D721Med (cell line): ENCODE results near the gene SLC29A3.

Experiments
- DNase-seq: peaks from one replicate; pipeline ENCODE4 v3.0.0; 2011; ENCODE audit warnings: low spot score; ENCODE audit not compliant: insufficient read length
- FAIRE-seq: peaks from 2 replicates; lab custom pipeline; 2011; peaks lifted over from hg19 to GRCh38; lab: Jason Lieb, UNC
- TF ChIP-seq, protein P1 (sequence below): IDR thresholded peaks from 2 replicates; pipeline ENCODE4 v1.5.1; 2012; ENCODE audit warnings: mild to moderate bottlenecking, control low read depth; ENCODE audit not compliant: insufficient read depth; ENCODE audit errors: missing control alignments

SLC29A3 gene

DNA sequence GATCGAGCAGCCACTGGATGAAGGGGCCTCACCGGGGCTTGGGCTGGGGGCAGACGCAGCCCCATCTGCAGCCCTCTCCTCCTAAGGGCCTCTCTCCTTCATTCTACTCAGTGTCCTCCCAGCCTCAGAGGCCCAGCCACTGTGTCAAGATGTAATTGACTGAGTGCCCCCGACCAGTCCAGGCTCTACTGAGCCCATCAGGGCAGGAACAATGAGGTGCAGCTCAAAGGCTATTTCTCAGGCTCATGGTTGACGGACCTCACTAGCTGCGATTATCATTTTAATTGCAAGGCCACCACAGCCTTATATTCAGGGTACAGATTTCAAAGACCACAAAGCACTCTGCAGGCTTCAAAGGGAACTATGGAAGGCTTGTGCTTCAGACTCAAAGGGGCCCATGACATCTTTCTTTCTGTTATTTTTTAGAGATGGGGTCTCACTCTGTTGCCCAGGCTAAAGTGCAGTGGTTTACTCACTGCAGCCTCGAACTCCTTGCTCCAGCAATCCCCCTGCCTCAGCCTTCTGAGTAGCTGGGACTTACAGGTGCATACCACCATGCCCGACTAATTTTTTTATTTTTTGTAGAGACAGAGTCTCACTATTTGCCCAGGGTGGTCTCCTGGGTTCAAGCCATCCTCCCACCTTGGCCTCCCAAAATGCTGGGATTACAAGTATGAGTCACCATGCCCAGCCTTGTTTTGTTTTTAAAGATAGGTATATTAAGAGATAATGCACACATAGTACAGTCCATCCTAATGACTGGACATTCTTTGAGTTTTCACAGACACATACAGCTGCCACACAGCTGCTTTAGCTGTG lies 23.7 kb downstream of the SLC29A3 start:
- no peak for DNase-seq
- TF ChIP-seq, protein P1, sequence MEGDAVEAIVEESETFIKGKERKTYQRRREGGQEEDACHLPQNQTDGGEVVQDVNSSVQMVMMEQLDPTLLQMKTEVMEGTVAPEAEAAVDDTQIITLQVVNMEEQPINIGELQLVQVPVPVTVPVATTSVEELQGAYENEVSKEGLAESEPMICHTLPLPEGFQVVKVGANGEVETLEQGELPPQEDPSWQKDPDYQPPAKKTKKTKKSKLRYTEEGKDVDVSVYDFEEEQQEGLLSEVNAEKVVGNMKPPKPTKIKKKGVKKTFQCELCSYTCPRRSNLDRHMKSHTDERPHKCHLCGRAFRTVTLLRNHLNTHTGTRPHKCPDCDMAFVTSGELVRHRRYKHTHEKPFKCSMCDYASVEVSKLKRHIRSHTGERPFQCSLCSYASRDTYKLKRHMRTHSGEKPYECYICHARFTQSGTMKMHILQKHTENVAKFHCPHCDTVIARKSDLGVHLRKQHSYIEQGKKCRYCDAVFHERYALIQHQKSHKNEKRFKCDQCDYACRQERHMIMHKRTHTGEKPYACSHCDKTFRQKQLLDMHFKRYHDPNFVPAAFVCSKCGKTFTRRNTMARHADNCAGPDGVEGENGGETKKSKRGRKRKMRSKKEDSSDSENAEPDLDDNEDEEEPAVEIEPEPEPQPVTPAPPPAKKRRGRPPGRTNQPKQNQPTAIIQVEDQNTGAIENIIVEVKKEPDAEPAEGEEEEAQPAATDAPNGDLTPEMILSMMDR: no peak
- no peak for FAIRE-seq

DNA sequence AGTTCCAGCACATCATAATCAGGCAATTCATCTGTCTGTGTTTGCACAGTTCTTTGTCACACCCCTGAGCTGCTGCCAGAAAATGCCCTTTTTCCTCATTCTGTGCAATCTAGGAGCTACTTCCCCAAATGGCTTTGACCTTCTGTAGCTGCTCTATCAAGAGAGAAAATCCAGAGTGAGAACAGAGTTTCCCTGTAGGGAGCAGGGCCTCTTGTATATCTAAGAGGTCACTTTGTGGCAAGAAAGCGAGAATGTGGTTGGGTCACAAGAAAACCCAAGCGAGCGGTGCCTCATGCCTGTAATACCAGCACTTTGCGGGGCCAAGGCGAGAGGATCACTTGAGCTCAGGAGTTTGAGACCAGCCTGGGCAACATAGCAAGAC lies 24.3 kb downstream of the SLC29A3 start:
- TF ChIP-seq, protein P1: no peak
- no peak for DNase-seq
- FAIRE-seq: no peak

DNA sequence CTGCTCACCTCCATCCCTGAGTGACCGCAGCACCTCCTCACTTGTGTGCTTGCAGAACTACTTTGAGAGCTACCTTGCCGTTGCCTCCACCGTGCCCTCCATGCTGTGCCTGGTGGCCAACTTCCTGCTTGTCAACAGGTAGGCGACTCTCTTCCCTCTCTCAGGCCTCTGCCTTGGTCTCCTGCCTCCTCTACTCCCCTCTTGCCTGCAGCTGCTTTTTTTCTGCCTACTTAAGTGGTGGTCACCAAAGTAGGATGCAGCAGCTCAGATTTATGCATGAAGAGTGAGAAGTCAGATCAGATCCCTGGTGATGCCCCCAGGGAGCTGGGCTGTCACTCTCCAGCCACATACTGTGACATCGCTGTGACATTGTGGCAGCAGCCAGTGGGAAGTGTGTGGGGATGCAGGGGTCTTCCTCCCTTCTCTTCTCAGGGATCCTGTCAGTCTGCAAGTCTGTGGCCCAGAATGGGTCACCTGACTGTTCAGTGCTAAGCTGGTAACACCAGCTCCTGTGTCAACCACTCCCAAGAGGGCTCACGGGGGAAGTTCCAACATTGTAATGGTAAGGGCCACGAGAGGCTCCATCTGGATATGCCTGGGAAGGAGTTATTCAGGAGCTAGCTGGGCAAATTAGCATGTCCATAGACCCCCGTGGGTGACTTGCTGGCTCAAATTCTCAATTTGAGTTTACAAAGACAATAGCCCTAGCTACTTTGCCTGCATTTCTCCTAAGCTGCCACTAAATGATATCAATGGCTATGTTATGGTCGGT lies 25.3 kb downstream of the SLC29A3 start:
- DNase-seq (no peak), FAIRE-seq (no peak)

DNA sequence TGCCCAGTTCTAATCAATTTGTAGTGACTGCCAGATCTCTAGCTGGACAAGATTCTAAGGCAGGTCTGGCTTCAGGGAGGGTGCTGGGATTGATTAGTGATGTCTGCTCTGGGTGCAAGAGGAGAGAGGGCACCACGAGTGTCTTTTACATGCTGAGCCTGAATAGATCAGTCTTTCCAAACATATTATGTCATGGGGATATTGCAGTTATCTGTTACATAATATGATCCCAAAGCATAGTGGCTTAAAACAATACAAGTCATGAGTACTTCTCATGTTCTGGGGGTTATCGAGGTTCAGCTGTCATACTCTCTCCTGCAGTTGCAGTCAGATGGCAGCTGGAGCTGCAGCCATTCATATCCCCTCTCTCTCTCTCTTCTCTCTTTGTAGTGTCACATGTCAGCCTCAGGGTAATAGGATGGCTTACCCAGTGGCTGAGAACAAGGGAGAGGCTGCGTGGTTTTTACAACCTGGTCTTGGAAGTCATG lies 26.0 kb downstream of the SLC29A3 start:
- TF ChIP-seq, protein P1: no peak
- DNase-seq (no peak), FAIRE-seq (no peak)

More for the DNA sequence above, 25.3 kb downstream of the SLC29A3 start:
- TF ChIP-seq, protein P1: no peak

DNA sequence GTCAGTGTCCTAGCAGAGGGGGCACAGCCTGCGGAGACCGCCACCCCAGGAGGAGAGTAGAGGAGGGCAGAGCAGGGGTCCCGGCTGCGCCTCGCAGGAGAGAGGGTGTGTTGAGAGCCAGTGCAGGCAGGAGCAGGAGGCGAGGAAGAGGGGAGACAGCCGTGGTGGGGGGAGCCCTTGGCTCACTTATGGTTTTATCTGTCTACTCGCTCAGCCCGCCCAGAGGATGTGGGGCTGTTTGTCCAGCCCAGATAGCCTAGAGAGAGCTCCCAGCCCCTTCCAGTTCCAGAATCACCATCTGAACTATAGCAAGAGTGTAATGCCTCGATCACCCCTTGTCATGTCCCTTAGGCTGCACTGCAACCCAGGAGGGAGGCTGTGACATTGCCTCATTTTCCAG lies 26.6 kb downstream of the SLC29A3 start:
- TF ChIP-seq, protein P1: no peak
- FAIRE-seq: no peak
- DNase-seq: no peak

DNA sequence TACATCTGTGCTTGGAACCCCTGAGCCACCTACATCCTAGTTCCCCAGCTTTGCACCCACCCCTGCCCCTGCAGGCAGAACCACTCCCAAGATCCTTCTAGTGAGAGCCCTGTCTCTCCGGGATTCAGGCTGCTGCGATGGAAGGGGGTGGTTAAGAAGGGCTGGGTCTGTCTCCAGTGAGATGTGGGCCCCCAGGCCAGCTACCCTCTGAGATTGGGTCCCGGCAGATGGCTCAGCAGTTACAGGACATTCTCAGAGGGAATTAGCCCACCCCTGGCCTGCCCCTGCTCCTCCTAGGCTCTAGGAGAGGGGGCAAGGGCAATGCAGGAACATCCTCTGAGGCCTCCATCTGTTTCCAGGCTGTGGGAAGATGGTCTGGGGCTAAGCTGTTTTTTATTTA lies 27.7 kb downstream of the SLC29A3 start:
- TF ChIP-seq, protein P1: no peak
- DNase-seq (peak; percentile 38), FAIRE-seq (no peak)
